ENCODE measurements around the gene TRIM15. TPM values are rescaled to one million over a fixed set of nuclear protein-coding genes. Genes with fewer than 3 reads are reported as not detected.

Gene TRIM15
- total RNA-seq, 1 donor from 2014 or later: not detected

- peaks cover 84% of the 10 kb centered on the region for H3K27me3 Mint-ChIP-seq (ENCODE audit: low read depth)
- no peak overlapping the region for H3K4me3 Mint-ChIP-seq
- no peaks in the 10 kb centered on the region for H3K9me3 Mint-ChIP-seq
- no peaks in the 10 kb centered on the region for H3K36me3 Mint-ChIP-seq (ENCODE audit: low read depth)
- no peak overlapping the region for H3K27ac Mint-ChIP-seq (ENCODE audit: unreplicated experiment)
- no peaks in the 10 kb centered on the region for H3K4me1 Mint-ChIP-seq
- no peak for TF ChIP-seq CTCF (conservative IDR thresholded peaks at IDR 0.05)
- DNase-seq (ENCODE audit: low read depth, low spot score): no peak
Measured at GRCh38 chr6:30122515-30122914, 40.8 kb upstream of the TRIM15 start.

GRCh38 chr6:30127238-30128093 is 35.9 kb upstream of the TRIM15 start:
- Mint-ChIP-seq H3K9me3 (no peaks in the 10 kb centered on the region), H3K36me3 (ENCODE audit: low read depth) (no peaks in the 10 kb centered on the region), H3K4me3 (peak overlapping the region; percentile 37), H3K4me1 (no peaks in the 10 kb centered on the region), H3K27ac (ENCODE audit: unreplicated experiment) (no peak overlapping the region), H3K27me3 (ENCODE audit: low read depth) (peaks cover 93% of the 10 kb centered on the region)
- TF ChIP-seq CTCF (conservative IDR thresholded peaks at IDR 0.05): no peak
- no peak for DNase-seq (ENCODE audit: low read depth, low spot score)

- Mint-ChIP-seq H3K4me1 (no peaks in the 10 kb centered on the region), H3K36me3 (ENCODE audit: low read depth) (no peaks in the 10 kb centered on the region), H3K27me3 (ENCODE audit: low read depth) (peaks cover 92% of the 10 kb centered on the region), H3K4me3 (no peak overlapping the region), H3K9me3 (no peaks in the 10 kb centered on the region), H3K27ac (ENCODE audit: unreplicated experiment) (no peak overlapping the region)
- TF ChIP-seq CTCF (conservative IDR thresholded peaks at IDR 0.05): no peak
- DNase-seq (ENCODE audit: low read depth, low spot score): no peak
Measured at GRCh38 chr6:30129265-30130178, 33.8 kb upstream of the TRIM15 start.

- no peaks in the 10 kb centered on the region for H3K4me1 Mint-ChIP-seq
- H3K27ac Mint-ChIP-seq (ENCODE audit: unreplicated experiment): no peak overlapping the region
- no peak for DNase-seq (ENCODE audit: low read depth, low spot score)
- H3K36me3 Mint-ChIP-seq (ENCODE audit: low read depth): no peaks in the 10 kb centered on the region
- H3K9me3 Mint-ChIP-seq: no peaks in the 10 kb centered on the region
- TF ChIP-seq CTCF (conservative IDR thresholded peaks at IDR 0.05): no peak
- no peak overlapping the region for H3K4me3 Mint-ChIP-seq
- H3K27me3 Mint-ChIP-seq (ENCODE audit: low read depth): peaks cover 90% of the 10 kb centered on the region
Measured at GRCh38 chr6:30130179-30130679, 33.1 kb upstream of the TRIM15 start.
